DND-41 (cell line): ENCODE results near the gene CACNA2D1.

ENCODE experiments used
- ATAC-seq: fragments of 200-7000 bp; cut with Tn5 transposase; 3 replicates; pipeline ENCODE4 v1.9.1; 2021; ENCODE audit warnings: low read depth; ENCODE audit not compliant: insufficient read depth
- DNase-seq: peaks from one replicate; pipeline ENCODE4 v3.0.0-alpha.2; 2020
- H2AFZ ChIP-seq: 2 replicates; pipeline ENCODE4 v1.6.0; 2012; ENCODE audit warnings: low read depth, low read length
- H3K27ac ChIP-seq: 2 replicates; pipeline ENCODE4 v1.5.1; 2012; ENCODE audit warnings: low read length, inconsistent platforms
- H3K27me3 ChIP-seq: fragments of 200-600 bp; sonication (generic); 2 replicates; pipeline ENCODE4 v1.6.0; 2012; ENCODE audit warnings: low read length, mild to moderate bottlenecking, inconsistent platforms; ENCODE audit not compliant: insufficient read depth, poor library complexity
- H3K36me3 ChIP-seq: 2 replicates; pipeline ENCODE4 v1.5.1; 2012; ENCODE audit warnings: low read length, inconsistent platforms; ENCODE audit not compliant: insufficient read depth
- H3K4me1 ChIP-seq: 2 replicates; pipeline ENCODE4 v1.5.1; 2012; ENCODE audit warnings: mild to moderate bottlenecking, low read length; ENCODE audit not compliant: insufficient read depth
- H3K4me2 ChIP-seq: 2 replicates; pipeline ENCODE4 v1.6.0; 2012; ENCODE audit warnings: mild to moderate bottlenecking, moderate library complexity, low read length, inconsistent platforms; ENCODE audit not compliant: insufficient read depth
- H3K4me3 ChIP-seq, 2 experiments: fragments of 200-600 bp in 1 of 2; shearing (Covaris generic) in 1 of 2; 2 replicates each; pipeline ENCODE4 v1.5.1; 2012 to 2016; ENCODE audit warnings: inconsistent platforms in 2 of 2, low read length in 2 of 2, mild to moderate bottlenecking in 2 of 2, low read depth in 1 of 2, moderate library complexity in 1 of 2
- H3K79me2 ChIP-seq: 2 replicates; pipeline ENCODE4 v1.6.0; 2012; ENCODE audit warnings: low read length, inconsistent platforms; ENCODE audit not compliant: insufficient read depth
- H3K9ac ChIP-seq: 2 replicates; pipeline ENCODE4 v1.6.0; 2012; ENCODE audit warnings: low read depth, mild to moderate bottlenecking, inconsistent platforms, low read length, moderate library complexity
- H3K9me3 ChIP-seq: 2 replicates; pipeline ENCODE4 v1.5.1; 2012; ENCODE audit warnings: low read length, moderate library complexity, mild to moderate bottlenecking, inconsistent platforms; ENCODE audit not compliant: insufficient read depth, severe bottlenecking
- H4K20me1 ChIP-seq: 2 replicates; pipeline ENCODE4 v1.6.0; 2012; ENCODE audit warnings: low read length; ENCODE audit not compliant: insufficient read depth
- CTCF ChIP-seq: IDR thresholded peaks from 2 replicates; pipeline ENCODE4 v1.5.1; 2012; ENCODE audit warnings: borderline replicate concordance, low read length, moderate library complexity, mild to moderate bottlenecking; ENCODE audit not compliant: poor library complexity, severe bottlenecking; ENCODE audit errors: extremely low read depth
- EZH2 ChIP-seq: IDR thresholded peaks from 3 replicates; pipeline ENCODE4 v1.6.1; 2012; ENCODE audit warnings: borderline replicate concordance, low read depth, mild to moderate bottlenecking, moderate library complexity, low read length, inconsistent platforms; ENCODE audit not compliant: severe bottlenecking

CACNA2D1 gene

GRCh38 chr7:82373926-82374635 is 69.5 kb downstream of the CACNA2D1 start:
- TF ChIP-seq CTCF = no peak
- TF ChIP-seq EZH2 = no peak
- H3K9ac ChIP-seq = no peak overlapping the region
- H2AFZ ChIP-seq = no peak overlapping the region
- ATAC-seq (no peak), DNase-seq (no peak)
- H3K4me1 ChIP-seq = no peaks in the 10 kb centered on the region
- no peaks in the 10 kb centered on the region for H3K9me3 ChIP-seq
- no peaks in the 10 kb centered on the region for H3K36me3 ChIP-seq
- no peaks in the 10 kb centered on the region for H3K79me2 ChIP-seq
- no peak overlapping the region for H3K4me2 ChIP-seq
- no peak overlapping the region for H3K27ac ChIP-seq
- H3K27me3 ChIP-seq = no peaks in the 10 kb centered on the region
- no peak overlapping the region for H3K4me3 ChIP-seq
- no peaks in the 10 kb centered on the region for H4K20me1 ChIP-seq

- no peaks in the 10 kb centered on the region for H4K20me1 ChIP-seq
- H3K4me3 ChIP-seq = no peak overlapping the region
- no peak overlapping the region for H3K9ac ChIP-seq
- H3K27ac ChIP-seq = no peak overlapping the region
- H3K4me1 ChIP-seq = no peaks in the 10 kb centered on the region
- H3K36me3 ChIP-seq = no peaks in the 10 kb centered on the region
- no peak overlapping the region for H2AFZ ChIP-seq
- TF ChIP-seq EZH2 (no peak), CTCF (no peak)
- DNase-seq = no peak
- H3K4me2 ChIP-seq = no peak overlapping the region
- no peak for ATAC-seq
- H3K9me3 ChIP-seq = no peaks in the 10 kb centered on the region
- H3K79me2 ChIP-seq = no peaks in the 10 kb centered on the region
- no peaks in the 10 kb centered on the region for H3K27me3 ChIP-seq
These were observed 78.9 kb downstream of the CACNA2D1 start for GRCh38 chr7:82364671-82365070.

GRCh38 chr7:82364048-82364447 is 79.5 kb downstream of the CACNA2D1 start:
- Histone ChIP-seq H3K9ac (no peak overlapping the region), H3K4me1 (no peaks in the 10 kb centered on the region), H3K9me3 (no peaks in the 10 kb centered on the region), H3K79me2 (no peaks in the 10 kb centered on the region), H3K27me3 (no peaks in the 10 kb centered on the region), H2AFZ (no peak overlapping the region), H3K4me2 (no peak overlapping the region), H3K27ac (no peak overlapping the region), H3K4me3 (no peak overlapping the region), H4K20me1 (no peaks in the 10 kb centered on the region), H3K36me3 (no peaks in the 10 kb centered on the region)
- ATAC-seq (no peak), DNase-seq (no peak)
- TF ChIP-seq CTCF = no peak
- TF ChIP-seq EZH2 = no peak
